Left cardiac atrium (tissue), 4 donors: ENCODE measurements around the gene ZFYVE27. TPM values are rescaled to one million over a fixed set of nuclear protein-coding genes. Genes with fewer than 3 reads are reported as not detected.

Experiments used
- ATAC-seq, 2 donors: fragments of 200-7000 bp; cut with Tn5 transposase; one replicate each; pipeline ENCODE4 v1.9.1; 2020; ENCODE audit warnings: mild to moderate bottlenecking in 2 of 2, moderate library complexity in 2 of 2
- DNase-seq: peaks from one replicate; pipeline ENCODE4 v3.0.0-alpha.2; 2020
- intact Hi-C, 2 donors: fragments of 100-400 bp; cut with DNase I; formaldehyde crosslinking; loops; one replicate each; pipeline versions ENCODE4 v1.14.1 to v1.15.1; 2022 to 2023
- total RNA-seq, 2 donors: library from RNA; stranded (reverse); fragmentation: NEBNext Ultra II Directional; extraction: Animal tissue kit (Norgen Biotek cat#: 25700); gene quantifications; one replicate each; pipeline ENCODE4 v1.2.1, GENCODE V29; 2021
- donor health status: DM: no; HTN: yes; CAD: no.
- donor health status: DM: no; HTN: yes; CAD: no; lungs with severe emphysema.
- donor health status: DM: yes; HTN: yes; CAD: no.
- donor health status: Dilated cardiomyopathy.

Gene ZFYVE27
- total RNA-seq, 2 donors from 2014 or later: 15.7 to 19.5 TPM

DNA sequence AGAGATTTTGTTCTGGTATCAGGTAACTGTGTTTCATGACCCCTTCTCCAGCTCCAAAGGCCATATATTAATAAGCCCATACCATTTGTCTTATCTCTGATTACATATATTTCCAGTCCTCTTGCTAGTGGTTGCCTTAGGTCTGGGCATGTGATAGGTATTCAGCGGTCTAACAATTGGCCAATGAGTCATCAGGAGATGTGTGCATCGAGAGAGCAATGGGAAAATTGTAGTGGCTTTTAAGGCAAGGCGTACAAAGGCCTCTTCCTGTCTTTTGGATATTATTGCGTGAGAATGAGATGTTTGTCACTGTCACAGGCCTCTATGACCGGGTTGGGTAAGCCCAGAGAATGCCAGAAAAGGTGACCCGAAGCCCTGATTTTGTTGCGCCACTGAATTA, 73.5 kb downstream of the ZFYVE27 start:
- intact Hi-C loops: no loop called here
- no peak for ATAC-seq

More for the DNA sequence above, 73.5 kb downstream of the ZFYVE27 start:
- DNase-seq: no peak

Other genes starting within 250 kb of the ZFYVE27 start
- gene MMS19, start 238.7 kb upstream of the ZFYVE27 start, total RNA-seq: 10 to 100 TPM; 31.9 to 34.0 TPM
- gene UBTD1, start 238.2 kb upstream of the ZFYVE27 start, total RNA-seq: 10 to 100 TPM; 22.6 to 23.7 TPM
- gene ANKRD2, start 164.3 kb upstream of the ZFYVE27 start, total RNA-seq: 10 to 100 TPM; 11.8 to 54.6 TPM
- 10 to 100 TPM in 1 of 2 donors, 1 to 10 TPM in 1; 7.7 to 13.2 TPM for gene HOGA1, start 152.7 kb upstream of the ZFYVE27 start, total RNA-seq
- gene C10orf62, start 147.4 kb upstream of the ZFYVE27 start, total RNA-seq: under 1 TPM in 1 of 2 donors, not detected in 1; 0.35 TPM
- 1 to 10 TPM; 7.0 to 8.3 TPM for gene MORN4, start 103.6 kb upstream of the ZFYVE27 start, total RNA-seq
- 10 to 100 TPM; 11.2 to 12.1 TPM for gene PI4K2A, start 96.5 kb upstream of the ZFYVE27 start, total RNA-seq
- 10 to 100 TPM; 13.2 to 16.3 TPM for gene AVPI1, start 49.9 kb upstream of the ZFYVE27 start, total RNA-seq
- gene MARVELD1, start 23.4 kb upstream of the ZFYVE27 start, total RNA-seq: 10 to 100 TPM; 16.3 to 17.4 TPM
- 10 to 100 TPM; 38.9 to 83.6 TPM for gene SFRP5, start 34.9 kb downstream of the ZFYVE27 start, total RNA-seq
- 1 to 10 TPM; 2.4 to 3.5 TPM for gene GOLGA7B, start 112.7 kb downstream of the ZFYVE27 start, total RNA-seq